ENCODE data around the gene CD83.

CD83 gene

DNA sequence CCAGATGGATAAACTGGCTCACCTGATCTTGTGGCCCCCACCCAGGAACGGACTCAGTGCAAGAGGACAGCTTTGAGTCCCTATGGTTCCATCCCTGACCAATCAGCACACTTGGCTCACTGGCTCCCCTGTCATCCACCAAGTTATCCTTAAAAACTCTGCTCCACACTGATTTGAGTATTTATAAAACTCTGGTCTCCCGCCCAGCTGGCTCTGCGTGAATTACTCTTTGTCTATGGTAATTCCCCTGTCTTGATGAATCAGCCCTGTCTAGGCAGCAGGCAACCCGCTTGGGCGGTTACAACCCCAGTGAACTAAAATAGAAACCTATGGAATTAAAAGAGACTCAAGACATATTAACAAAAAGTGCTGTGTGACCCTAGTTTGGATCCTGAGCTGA, 38.1 kb upstream of the CD83 start:
- Histone ChIP-seq H3K4me2 (ENCODE audit: low read length) (no peak overlapping the region), H2AFZ (no peak overlapping the region), H3K79me2 (no peaks in the 10 kb centered on the region), H3K36me3 (ENCODE audit: control insufficient read depth, insufficient read depth, low read length) (no peaks in the 10 kb centered on the region), H3K4me1 (no peaks in the 10 kb centered on the region), H3K27ac (no peak overlapping the region), H3K27me3 (ENCODE audit: control insufficient read depth, insufficient read depth, low read length) (no peaks in the 10 kb centered on the region), H3K9me3 (ENCODE audit: control insufficient read depth, low read length) (no peaks in the 10 kb centered on the region), H3K4me3 (ENCODE audit: low read depth, low read length) (no peak overlapping the region), H3K9ac (no peak overlapping the region)
- TF ChIP-seq, protein P1, sequence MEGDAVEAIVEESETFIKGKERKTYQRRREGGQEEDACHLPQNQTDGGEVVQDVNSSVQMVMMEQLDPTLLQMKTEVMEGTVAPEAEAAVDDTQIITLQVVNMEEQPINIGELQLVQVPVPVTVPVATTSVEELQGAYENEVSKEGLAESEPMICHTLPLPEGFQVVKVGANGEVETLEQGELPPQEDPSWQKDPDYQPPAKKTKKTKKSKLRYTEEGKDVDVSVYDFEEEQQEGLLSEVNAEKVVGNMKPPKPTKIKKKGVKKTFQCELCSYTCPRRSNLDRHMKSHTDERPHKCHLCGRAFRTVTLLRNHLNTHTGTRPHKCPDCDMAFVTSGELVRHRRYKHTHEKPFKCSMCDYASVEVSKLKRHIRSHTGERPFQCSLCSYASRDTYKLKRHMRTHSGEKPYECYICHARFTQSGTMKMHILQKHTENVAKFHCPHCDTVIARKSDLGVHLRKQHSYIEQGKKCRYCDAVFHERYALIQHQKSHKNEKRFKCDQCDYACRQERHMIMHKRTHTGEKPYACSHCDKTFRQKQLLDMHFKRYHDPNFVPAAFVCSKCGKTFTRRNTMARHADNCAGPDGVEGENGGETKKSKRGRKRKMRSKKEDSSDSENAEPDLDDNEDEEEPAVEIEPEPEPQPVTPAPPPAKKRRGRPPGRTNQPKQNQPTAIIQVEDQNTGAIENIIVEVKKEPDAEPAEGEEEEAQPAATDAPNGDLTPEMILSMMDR (IDR thresholded peaks at IDR 0.05): no peak

DNA sequence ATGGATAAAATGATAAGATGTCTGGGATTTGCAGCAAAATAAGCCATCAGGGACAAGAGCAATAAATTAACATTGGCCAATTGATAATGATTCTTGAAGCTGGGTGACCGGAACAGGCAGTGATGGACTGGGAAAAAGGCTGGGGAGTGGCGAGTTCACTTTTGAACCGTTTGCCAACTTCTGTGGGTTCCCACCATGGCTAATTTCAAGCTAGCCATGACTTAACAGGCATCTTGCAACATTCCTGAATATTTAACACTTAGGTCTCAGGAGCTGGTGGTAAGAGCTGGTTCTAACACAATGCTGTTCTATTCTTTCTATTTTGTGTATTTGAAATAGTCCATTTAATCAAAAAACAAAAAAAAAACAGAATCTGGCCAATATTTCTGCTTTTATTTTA, 37.6 kb upstream of the CD83 start:
- Histone ChIP-seq H3K4me2 (ENCODE audit: low read length) (no peak overlapping the region), H3K4me1 (no peaks in the 10 kb centered on the region), H3K79me2 (no peaks in the 10 kb centered on the region), H3K4me3 (ENCODE audit: low read depth, low read length) (no peak overlapping the region), H3K9me3 (ENCODE audit: control insufficient read depth, low read length) (no peaks in the 10 kb centered on the region), H3K36me3 (ENCODE audit: control insufficient read depth, insufficient read depth, low read length) (no peaks in the 10 kb centered on the region), H3K9ac (no peak overlapping the region), H2AFZ (no peak overlapping the region), H3K27me3 (ENCODE audit: control insufficient read depth, insufficient read depth, low read length) (no peaks in the 10 kb centered on the region), H3K27ac (no peak overlapping the region)
- TF ChIP-seq, protein P1 (IDR thresholded peaks at IDR 0.05): no peak

DNA sequence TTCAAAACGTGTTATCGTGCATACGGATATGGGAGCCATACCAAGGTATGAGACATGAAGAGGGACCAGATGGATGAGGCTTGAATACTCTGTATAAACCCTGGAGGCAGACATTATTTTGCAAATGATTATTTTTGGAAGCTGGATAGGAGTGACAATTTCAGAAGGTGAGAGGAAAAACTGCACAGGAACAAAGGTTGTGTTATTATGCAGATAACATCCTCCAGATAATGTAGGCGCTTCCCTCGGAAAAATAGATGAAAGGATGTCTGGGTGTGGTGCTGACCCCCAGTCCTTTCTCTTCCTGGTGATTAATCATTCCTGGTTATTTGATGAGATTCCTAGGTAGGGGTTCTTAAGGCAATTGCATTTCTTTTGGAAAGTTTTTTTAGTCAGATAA, 36.4 kb upstream of the CD83 start:
- Histone ChIP-seq H3K9me3 (ENCODE audit: control insufficient read depth, low read length) (no peaks in the 10 kb centered on the region), H3K27me3 (ENCODE audit: control insufficient read depth, insufficient read depth, low read length) (no peaks in the 10 kb centered on the region), H3K9ac (no peak overlapping the region), H3K27ac (no peak overlapping the region), H2AFZ (no peak overlapping the region), H3K4me3 (ENCODE audit: low read depth, low read length) (no peak overlapping the region), H3K4me2 (ENCODE audit: low read length) (no peak overlapping the region), H3K4me1 (no peaks in the 10 kb centered on the region), H3K79me2 (no peaks in the 10 kb centered on the region), H3K36me3 (ENCODE audit: control insufficient read depth, insufficient read depth, low read length) (no peaks in the 10 kb centered on the region)
- TF ChIP-seq, protein P1 (IDR thresholded peaks at IDR 0.05): no peak

DNA sequence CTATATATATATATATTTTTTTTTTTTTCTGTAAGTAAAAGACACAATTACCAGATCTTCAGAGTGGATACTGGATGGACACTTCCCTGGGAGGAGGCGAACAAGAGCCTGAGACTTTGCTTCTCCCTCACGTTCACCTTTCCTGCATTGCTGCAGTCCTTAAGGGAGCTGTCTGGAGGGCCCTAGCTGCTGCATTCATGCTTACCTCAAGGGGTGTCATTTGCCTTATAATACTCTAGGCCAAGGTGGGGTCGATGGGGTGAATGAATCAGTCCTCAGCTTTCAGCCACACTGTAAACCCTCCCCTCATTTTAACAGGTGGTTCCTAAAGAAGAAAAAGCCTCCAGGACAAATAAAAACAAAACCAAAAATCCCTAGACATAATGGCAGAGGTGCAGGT, 34.8 kb upstream of the CD83 start:
- no peak overlapping the region for H3K9ac ChIP-seq

DNA sequence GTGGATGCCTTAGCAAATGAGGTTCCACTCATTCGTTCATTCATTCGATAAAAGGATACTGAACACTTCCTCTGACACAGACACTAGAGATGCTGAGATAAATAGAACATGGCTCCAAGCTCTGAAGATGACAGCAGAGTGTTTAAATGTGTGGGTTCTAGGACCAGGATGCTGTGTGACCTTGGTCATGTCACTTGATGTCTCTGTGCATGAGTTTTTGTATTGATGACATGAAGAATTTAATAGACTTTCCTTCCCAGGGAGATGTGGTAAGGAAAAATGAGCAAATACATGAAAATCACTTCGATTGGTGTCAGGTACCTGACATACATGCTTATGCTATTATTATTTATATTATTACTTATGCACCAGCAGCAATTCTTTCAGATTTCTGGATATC, 34.3 kb upstream of the CD83 start:
- Histone ChIP-seq H2AFZ (no peak overlapping the region), H3K79me2 (no peaks in the 10 kb centered on the region), H3K4me1 (no peaks in the 10 kb centered on the region), H3K4me3 (ENCODE audit: low read depth, low read length) (no peak overlapping the region), H3K36me3 (ENCODE audit: control insufficient read depth, insufficient read depth, low read length) (no peaks in the 10 kb centered on the region), H3K9me3 (ENCODE audit: control insufficient read depth, low read length) (no peaks in the 10 kb centered on the region), H3K4me2 (ENCODE audit: low read length) (no peak overlapping the region), H3K27me3 (ENCODE audit: control insufficient read depth, insufficient read depth, low read length) (no peaks in the 10 kb centered on the region), H3K27ac (no peak overlapping the region), H3K9ac (no peak overlapping the region)
- TF ChIP-seq, protein P1 (IDR thresholded peaks at IDR 0.05): no peak

More for the DNA sequence above, 34.8 kb upstream of the CD83 start:
- no peaks in the 10 kb centered on the region for H3K4me1 ChIP-seq
- no peak overlapping the region for H3K4me3 ChIP-seq (ENCODE audit: low read depth, low read length)
- no peaks in the 10 kb centered on the region for H3K79me2 ChIP-seq
- TF ChIP-seq, protein P1 (IDR thresholded peaks at IDR 0.05): no peak
- H3K36me3 ChIP-seq (ENCODE audit: control insufficient read depth, insufficient read depth, low read length): no peaks in the 10 kb centered on the region
- no peaks in the 10 kb centered on the region for H3K27me3 ChIP-seq (ENCODE audit: control insufficient read depth, insufficient read depth, low read length)
- no peak overlapping the region for H2AFZ ChIP-seq
- no peaks in the 10 kb centered on the region for H3K9me3 ChIP-seq (ENCODE audit: control insufficient read depth, low read length)
- H3K4me2 ChIP-seq (ENCODE audit: low read length): no peak overlapping the region
- no peak overlapping the region for H3K27ac ChIP-seq
